Raji (cell line): ENCODE measurements around the gene TERB2.

Experiments
- POLR2A ChIP-seq: IDR thresholded peaks from 2 replicates; pipeline ENCODE4 v1.6.1; 2011; ENCODE audit warnings: low read depth, low read length, control low read depth; ENCODE audit not compliant: insufficient read depth

TERB2 gene

GRCh38 chr15:44956388-44956787, at the start of gene TERB2:
Gene TERB2 (plus strand): TSS chr15:44956687. CDS start chr15:44956719, 32 bp downstream.
- no peak for TF ChIP-seq POLR2A

- no peak for TF ChIP-seq POLR2A
Observed at GRCh38 chr15:44909423-44909822, 47.1 kb upstream of the TERB2 start.

- TF ChIP-seq POLR2A: no peak
Observed at GRCh38 chr15:44910981-44911625, 45.4 kb upstream of the TERB2 start.

GRCh38 chr15:44918136-44918535, 38.4 kb upstream of the TERB2 start:
- TF ChIP-seq POLR2A: no peak

- no peak for TF ChIP-seq POLR2A
Observed at GRCh38 chr15:44968475-44968874, 12.0 kb downstream of the TERB2 start.

GRCh38 chr15:44971036-44971435, 14.5 kb downstream of the TERB2 start:
- no peak for TF ChIP-seq POLR2A

- no peak for TF ChIP-seq POLR2A
Observed at GRCh38 chr15:44999105-44999504, 42.6 kb downstream of the TERB2 start.

GRCh38 chr15:45009046-45009445, 52.6 kb downstream of the TERB2 start:
- TF ChIP-seq POLR2A: no peak

GRCh38 chr15:45021348-45021747, 64.9 kb downstream of the TERB2 start:
- no peak for TF ChIP-seq POLR2A

GRCh38 chr15:45022871-45023658, 66.6 kb downstream of the TERB2 start, which contains the start of gene SORD:
Gene SORD (plus strand): TSS chr15:45023195. CDS start chr15:45023284, 89 bp downstream.
- TF ChIP-seq POLR2A: peak; percentile 69

GRCh38 chr15:45023659-45024225, 67.3 kb downstream of the TERB2 start:
- no peak for TF ChIP-seq POLR2A

GRCh38 chr15:45026651-45027190, 70.2 kb downstream of the TERB2 start:
- no peak for TF ChIP-seq POLR2A

GRCh38 chr15:45027220-45027619, 70.7 kb downstream of the TERB2 start:
- TF ChIP-seq POLR2A: no peak
